WTC11 (cell line): Measurements from ENCODE around the gene RPS6KC1. TPM values are rescaled to one million over a fixed set of nuclear protein-coding genes. Genes with fewer than 3 reads are reported as not detected.
"Not testable (repeated sequence)": the region's sequence is repeated elsewhere in the genome, so short reads cannot be mapped to it uniquely, and the experiment has no call there.

ENCODE experiments used
- ATAC-seq: fragments of 200-7000 bp; cut with Tn5 transposase; 2 replicates; pipeline ENCODE4 v1.10.0; 2021; ENCODE audit warnings: mild to moderate bottlenecking, moderate library complexity
- CTCF ChIA-PET: fragments of 300-600 bp; sonication (Branson Sonifier 250); formaldehyde crosslinking; loops from one replicate; lab custom pipeline; 2021; ENCODE audit warnings: antibody characterized with exemption; lab: Charles Lee
- POLR2A ChIA-PET: fragments of 350-600 bp; sonication (Branson Sonifier 250); formaldehyde crosslinking; loops from one replicate; lab custom pipeline; 2021; ENCODE audit warnings: antibody characterized with exemption; lab: Charles Lee
- DNase-seq: peaks from one replicate; pipeline ENCODE4 v3.0.0; 2021; ENCODE audit warnings: low spot score
- H3K27ac Mint-ChIP-seq: 2 replicates; pipeline ENCODE4 v1.8.0; 2021; ENCODE audit warnings: mixed read lengths
- H3K27me3 Mint-ChIP-seq: 2 replicates; pipeline ENCODE4 v1.8.0; 2021; ENCODE audit warnings: low read depth, mild to moderate bottlenecking, moderate library complexity, mixed read lengths
- H3K36me3 Mint-ChIP-seq: 2 replicates; pipeline ENCODE4 v1.8.0; 2021; ENCODE audit warnings: mixed read lengths
- H3K4me1 Mint-ChIP-seq: 2 replicates; pipeline ENCODE4 v1.8.0; 2022; ENCODE audit warnings: mixed read lengths
- H3K4me3 Mint-ChIP-seq: 2 replicates; pipeline ENCODE4 v1.8.0; 2021; ENCODE audit warnings: mild to moderate bottlenecking, moderate library complexity, mixed read lengths
- H3K9me3 Mint-ChIP-seq: 2 replicates; pipeline ENCODE4 v1.8.0; 2021; ENCODE audit warnings: mixed read lengths
- AFF4 ChIP-seq: sonication (generic); formaldehyde crosslinking; IDR thresholded peaks from 2 replicates; pipeline ENCODE4 v1.8.1; 2023; ENCODE audit warnings: mild to moderate bottlenecking, missing genetic modification reagents, borderline replicate concordance
- ATF3 ChIP-seq: sonication (generic); formaldehyde crosslinking; conservative IDR thresholded peaks from 2 replicates; pipeline ENCODE4 v1.8.1; 2022; ENCODE audit warnings: mild to moderate bottlenecking, missing genetic modification reagents
- CDX4 ChIP-seq: fragments of 250-450 bp; sonication (Bioruptor Pico); IDR thresholded peaks from 2 replicates; pipeline ENCODE4 v1.9.0; 2021; ENCODE audit warnings: moderate library complexity, mild to moderate bottlenecking, inconsistent platforms, borderline replicate concordance
- CREM ChIP-seq: sonication (generic); formaldehyde crosslinking; IDR thresholded peaks from 2 replicates; pipeline ENCODE4 v1.8.1; 2022; ENCODE audit warnings: mild to moderate bottlenecking, missing genetic modification reagents, moderate library complexity
- ETV6 ChIP-seq: sonication (generic); formaldehyde crosslinking; IDR thresholded peaks from 2 replicates; pipeline ENCODE4 v1.8.1; 2022; ENCODE audit warnings: mild to moderate bottlenecking, missing genetic modification reagents
- FOXP1 ChIP-seq: sonication (generic); formaldehyde crosslinking; IDR thresholded peaks from 2 replicates; pipeline ENCODE4 v1.8.0; 2022; ENCODE audit warnings: missing genetic modification reagents, mild to moderate bottlenecking, moderate library complexity, borderline replicate concordance
- GTF2I ChIP-seq: fragments of 250-450 bp; sonication (Bioruptor Pico); conservative IDR thresholded peaks from 2 replicates; pipeline ENCODE4 v1.4.0; 2021; ENCODE audit warnings: mild to moderate bottlenecking
- IRF2 ChIP-seq: sonication (generic); formaldehyde crosslinking; IDR thresholded peaks from 2 replicates; pipeline ENCODE4 v1.8.0; 2022; ENCODE audit warnings: low read depth, missing genetic modification reagents, borderline replicate concordance
- MYBL2 ChIP-seq: sonication (generic); formaldehyde crosslinking; IDR thresholded peaks from 2 replicates; pipeline ENCODE4 v1.8.1; 2023; ENCODE audit warnings: mild to moderate bottlenecking, moderate library complexity, missing genetic modification reagents
- NFYB ChIP-seq: sonication (generic); formaldehyde crosslinking; conservative IDR thresholded peaks from 2 replicates; pipeline ENCODE4 v1.8.0; 2022; ENCODE audit warnings: low read depth, missing genetic modification reagents
- RELA ChIP-seq: sonication (generic); formaldehyde crosslinking; IDR thresholded peaks from 2 replicates; pipeline ENCODE4 v1.8.1; 2022; ENCODE audit warnings: missing genetic modification reagents, mild to moderate bottlenecking, borderline replicate concordance
- RORB ChIP-seq: fragments of 250-450 bp; sonication (Bioruptor Pico); IDR thresholded peaks from 2 replicates; pipeline ENCODE4 v1.9.0; 2021; ENCODE audit warnings: mild to moderate bottlenecking
- ZBTB43 ChIP-seq: sonication (generic); formaldehyde crosslinking; IDR thresholded peaks from 2 replicates; pipeline ENCODE4 v1.8.1; 2023; ENCODE audit warnings: mild to moderate bottlenecking, missing genetic modification reagents
- ZMAT4 ChIP-seq: fragments of 250-450 bp; sonication (Bioruptor Pico); IDR thresholded peaks from 2 replicates; pipeline ENCODE4 v1.9.0; 2021; ENCODE audit warnings: mild to moderate bottlenecking
- ZNF232 ChIP-seq: sonication (generic); formaldehyde crosslinking; IDR thresholded peaks from 2 replicates; pipeline ENCODE4 v1.8.0; 2022; ENCODE audit warnings: mild to moderate bottlenecking, missing genetic modification reagents
- ZNF317 ChIP-seq: sonication (generic); formaldehyde crosslinking; IDR thresholded peaks from 2 replicates; pipeline ENCODE4 v1.8.1; 2023; ENCODE audit warnings: low read depth, mild to moderate bottlenecking, moderate library complexity, missing genetic modification reagents, borderline replicate concordance
- ZNF396 ChIP-seq: fragments of 250-450 bp; sonication (Bioruptor Pico); IDR thresholded peaks from 2 replicates; pipeline ENCODE4 v1.8.0; 2021; ENCODE audit warnings: mild to moderate bottlenecking, moderate library complexity, borderline replicate concordance
- ZNF423 ChIP-seq: fragments of 250-450 bp; sonication (Bioruptor Pico); IDR thresholded peaks from 2 replicates; pipeline ENCODE4 v2.1.2; 2022; ENCODE audit warnings: mild to moderate bottlenecking, moderate library complexity
- total RNA-seq: library from RNA; stranded (reverse); gene quantifications from 3 replicates; pipeline ENCODE4 v1.2.3, GENCODE V29; 2021

Gene RPS6KC1
- total RNA-seq, 1 experiment from 2014 or later: 17.4 TPM

GRCh38 chr1:213094446-213094845 lies 43.4 kb downstream of the RPS6KC1 start (continued):
- TF ChIP-seq RELA (CRISPR knock-in tag): no peak

GRCh38 chr1:213095467-213095866 lies 44.4 kb downstream of the RPS6KC1 start:
- ATAC-seq: no peak
- H3K27me3 Mint-ChIP-seq: no peaks in the 10 kb centered on the region
- no peak for DNase-seq
- H3K27ac Mint-ChIP-seq: no peak overlapping the region
- H3K4me3 Mint-ChIP-seq: no peak overlapping the region
- CTCF ChIA-PET: no interaction called here
- TF ChIP-seq ZNF232 (no peak), ZNF317 (CRISPR knock-in tag) (no peak), ZNF423 (CRISPR knock-in tag) (no peak), RORB (CRISPR knock-in tag) (no peak)
- TF ChIP-seq, all 79 proteins: peak for 0
- POLR2A ChIA-PET: no interaction called here
- H3K4me1 Mint-ChIP-seq: no peaks in the 10 kb centered on the region
- peaks cover 4% of the 10 kb centered on the region; the same call in 1 of the 2 replicates for H3K36me3 Mint-ChIP-seq
- peaks cover 2% of the 10 kb centered on the region for H3K9me3 Mint-ChIP-seq

GRCh38 chr1:213099682-213100399 lies 48.8 kb downstream of the RPS6KC1 start:
- POLR2A ChIA-PET: no interaction called here
- no peak for TF ChIP-seq GTF2I
- peaks cover 4% of the 10 kb centered on the region for H3K9me3 Mint-ChIP-seq
- no peaks in the 10 kb centered on the region for H3K27me3 Mint-ChIP-seq
- no peak for ATAC-seq
- H3K27ac Mint-ChIP-seq: no peak overlapping the region
- DNase-seq: no peak
- CTCF ChIA-PET: no interaction called here
- no peak overlapping the region for H3K4me3 Mint-ChIP-seq
- peaks cover 5% of the 10 kb centered on the region; the same call in 1 of the 2 replicates for H3K36me3 Mint-ChIP-seq
- no peaks in the 10 kb centered on the region for H3K4me1 Mint-ChIP-seq

- H3K4me1 Mint-ChIP-seq, DNase-seq, CTCF ChIA-PET, H3K4me3 Mint-ChIP-seq, H3K27ac Mint-ChIP-seq, H3K27me3 Mint-ChIP-seq, POLR2A ChIA-PET, H3K36me3 Mint-ChIP-seq, H3K9me3 Mint-ChIP-seq, ATAC-seq: not testable (repeated sequence)
Observed at GRCh38 chr1:213100565-213100964, 49.5 kb downstream of the RPS6KC1 start.

GRCh38 chr1:213103377-213104306 lies 52.6 kb downstream of the RPS6KC1 start:
- DNase-seq (no peak), ATAC-seq (no peak)
- POLR2A ChIA-PET: interaction anchor here (0.6 kb wide), 1 partner anchor 9 kb away, joined by 3 read pairs; no protein-coding TSS in a partner anchor
- no peak for TF ChIP-seq ZMAT4 (CRISPR knock-in tag)
- no peak for TF ChIP-seq CREM (CRISPR knock-in tag)
- no peak for TF ChIP-seq FOXP1 (CRISPR knock-in tag)
- TF ChIP-seq NFYB: no peak
- TF ChIP-seq ZBTB43 (CRISPR knock-in tag): no peak
- no peak for TF ChIP-seq ZNF396 (CRISPR knock-in tag)
- no peak for TF ChIP-seq CDX4 (CRISPR knock-in tag)
- TF ChIP-seq IRF2 (CRISPR knock-in tag): no peak
- TF ChIP-seq ATF3 (CRISPR knock-in tag): no peak
- TF ChIP-seq MYBL2 (CRISPR knock-in tag): no peak
- TF ChIP-seq AFF4 (CRISPR knock-in tag): no peak
- TF ChIP-seq ETV6 (CRISPR knock-in tag): no peak

More at GRCh38 chr1:213103377-213104306, 52.6 kb downstream of the RPS6KC1 start:
- H3K4me3 Mint-ChIP-seq: no peak overlapping the region
- H3K9me3 Mint-ChIP-seq: peaks cover 11% of the 10 kb centered on the region
- H3K36me3 Mint-ChIP-seq: peaks cover 8% of the 10 kb centered on the region
- CTCF ChIA-PET: no interaction called here
- no peaks in the 10 kb centered on the region for H3K4me1 Mint-ChIP-seq
- no peaks in the 10 kb centered on the region for H3K27me3 Mint-ChIP-seq
- H3K27ac Mint-ChIP-seq: no peak overlapping the region
